WTC11 (cell line): Measurements from ENCODE around the gene CCDC157. TPM values are rescaled to one million over a fixed set of nuclear protein-coding genes. Genes with fewer than 3 reads are reported as not detected.

Source experiments
- ATAC-seq: fragments of 200-7000 bp; cut with Tn5 transposase; 2 replicates; pipeline ENCODE4 v1.10.0; 2021; ENCODE audit warnings: mild to moderate bottlenecking, moderate library complexity
- CTCF ChIA-PET: fragments of 300-600 bp; sonication (Branson Sonifier 250); formaldehyde crosslinking; loops from one replicate; lab custom pipeline; 2021; ENCODE audit warnings: antibody characterized with exemption; lab: Charles Lee
- POLR2A ChIA-PET: fragments of 350-600 bp; sonication (Branson Sonifier 250); formaldehyde crosslinking; loops from one replicate; lab custom pipeline; 2021; ENCODE audit warnings: antibody characterized with exemption; lab: Charles Lee
- DNase-seq: peaks from one replicate; pipeline ENCODE4 v3.0.0; 2021; ENCODE audit warnings: low spot score
- H3K27ac Mint-ChIP-seq: 2 replicates; pipeline ENCODE4 v1.8.0; 2021; ENCODE audit warnings: mixed read lengths
- H3K27me3 Mint-ChIP-seq: 2 replicates; pipeline ENCODE4 v1.8.0; 2021; ENCODE audit warnings: low read depth, mild to moderate bottlenecking, moderate library complexity, mixed read lengths
- H3K36me3 Mint-ChIP-seq: 2 replicates; pipeline ENCODE4 v1.8.0; 2021; ENCODE audit warnings: mixed read lengths
- H3K4me1 Mint-ChIP-seq: 2 replicates; pipeline ENCODE4 v1.8.0; 2022; ENCODE audit warnings: mixed read lengths
- H3K4me3 Mint-ChIP-seq: 2 replicates; pipeline ENCODE4 v1.8.0; 2021; ENCODE audit warnings: mild to moderate bottlenecking, moderate library complexity, mixed read lengths
- H3K9me3 Mint-ChIP-seq: 2 replicates; pipeline ENCODE4 v1.8.0; 2021; ENCODE audit warnings: mixed read lengths
- CREB1 ChIP-seq: sonication (generic); formaldehyde crosslinking; IDR thresholded peaks from 2 replicates; pipeline ENCODE4 v1.8.0; 2023; ENCODE audit warnings: mild to moderate bottlenecking, missing genetic modification reagents
- ESRRA ChIP-seq: sonication (generic); formaldehyde crosslinking; IDR thresholded peaks from 2 replicates; pipeline ENCODE4 v1.8.1; 2022; ENCODE audit warnings: mild to moderate bottlenecking, missing genetic modification reagents, borderline replicate concordance
- ETV6 ChIP-seq: sonication (generic); formaldehyde crosslinking; IDR thresholded peaks from 2 replicates; pipeline ENCODE4 v1.8.1; 2022; ENCODE audit warnings: mild to moderate bottlenecking, missing genetic modification reagents
- GABPB1 ChIP-seq: sonication (generic); formaldehyde crosslinking; IDR thresholded peaks from 2 replicates; pipeline ENCODE4 v1.8.1; 2023; ENCODE audit warnings: mild to moderate bottlenecking, missing genetic modification reagents
- JAZF1 ChIP-seq: fragments of 250-450 bp; sonication (Bioruptor Pico); IDR thresholded peaks from 2 replicates; pipeline ENCODE4 v1.9.0; 2021; ENCODE audit warnings: moderate library complexity, mild to moderate bottlenecking, inconsistent platforms
- JUN ChIP-seq: sonication (generic); formaldehyde crosslinking; IDR thresholded peaks from 2 replicates; pipeline ENCODE4 v1.8.0; 2023; ENCODE audit warnings: mild to moderate bottlenecking, missing genetic modification reagents
- KAT7 ChIP-seq: sonication (generic); formaldehyde crosslinking; IDR thresholded peaks from 2 replicates; pipeline ENCODE4 v1.8.1; 2023; ENCODE audit warnings: missing genetic modification reagents, mild to moderate bottlenecking, borderline replicate concordance
- MXD4 ChIP-seq: fragments of 250-450 bp; sonication (Bioruptor Pico); IDR thresholded peaks from 2 replicates; pipeline ENCODE4 v1.8.0; 2021; ENCODE audit warnings: mild to moderate bottlenecking, moderate library complexity, borderline replicate concordance
- NR2C2 ChIP-seq: sonication (generic); formaldehyde crosslinking; IDR thresholded peaks from 2 replicates; pipeline ENCODE4 v1.8.0; 2022; ENCODE audit warnings: mild to moderate bottlenecking, missing genetic modification reagents
- NR3C1 ChIP-seq: sonication (generic); formaldehyde crosslinking; conservative IDR thresholded peaks from 2 replicates; pipeline ENCODE4 v1.8.1; 2023; ENCODE audit warnings: low read depth, mild to moderate bottlenecking, missing genetic modification reagents
- RORB ChIP-seq: fragments of 250-450 bp; sonication (Bioruptor Pico); IDR thresholded peaks from 2 replicates; pipeline ENCODE4 v1.9.0; 2021; ENCODE audit warnings: mild to moderate bottlenecking
- SOX15 ChIP-seq: fragments of 250-450 bp; sonication (Bioruptor Pico); IDR thresholded peaks from 2 replicates; pipeline ENCODE4 v1.9.0; 2021; ENCODE audit warnings: mild to moderate bottlenecking
- SP1 ChIP-seq: sonication (generic); formaldehyde crosslinking; conservative IDR thresholded peaks from 2 replicates; pipeline ENCODE4 v1.8.1; 2022; ENCODE audit warnings: missing genetic modification reagents
- ZNF423 ChIP-seq: fragments of 250-450 bp; sonication (Bioruptor Pico); IDR thresholded peaks from 2 replicates; pipeline ENCODE4 v2.1.2; 2022; ENCODE audit warnings: mild to moderate bottlenecking, moderate library complexity
- total RNA-seq: library from RNA; stranded (reverse); gene quantifications from 3 replicates; pipeline ENCODE4 v1.2.3, GENCODE V29; 2021
- TF ChIP-seq, protein P1 (sequence below): sonication (generic); formaldehyde crosslinking; IDR thresholded peaks from 2 replicates; pipeline ENCODE4 v1.8.0; 2023; ENCODE audit warnings: missing genetic modification reagents, mild to moderate bottlenecking, borderline replicate concordance
- TF ChIP-seq, protein P2 (sequence below): sonication (generic); formaldehyde crosslinking; IDR thresholded peaks from 2 replicates; pipeline ENCODE4 v1.8.0; 2022; ENCODE audit warnings: mild to moderate bottlenecking, missing genetic modification reagents
- TF ChIP-seq, protein P3 (sequence below): sonication (generic); formaldehyde crosslinking; IDR thresholded peaks from 2 replicates; pipeline ENCODE4 v1.8.1; 2023; ENCODE audit warnings: mild to moderate bottlenecking, missing genetic modification reagents, borderline replicate concordance
- TF ChIP-seq, protein P4 (sequence below): fragments of 250-450 bp; sonication (Bioruptor Pico); IDR thresholded peaks from 2 replicates; pipeline ENCODE4 v1.9.0; 2021; ENCODE audit warnings: moderate library complexity, mild to moderate bottlenecking, inconsistent platforms, borderline replicate concordance
- TF ChIP-seq, protein P5 (sequence below): sonication (generic); formaldehyde crosslinking; IDR thresholded peaks from 2 replicates; pipeline ENCODE4 v1.8.1; 2023; ENCODE audit warnings: mild to moderate bottlenecking, moderate library complexity, missing genetic modification reagents

The CCDC157 gene
- total RNA-seq, 1 experiment from 2014 or later = 6.5 TPM

DNA sequence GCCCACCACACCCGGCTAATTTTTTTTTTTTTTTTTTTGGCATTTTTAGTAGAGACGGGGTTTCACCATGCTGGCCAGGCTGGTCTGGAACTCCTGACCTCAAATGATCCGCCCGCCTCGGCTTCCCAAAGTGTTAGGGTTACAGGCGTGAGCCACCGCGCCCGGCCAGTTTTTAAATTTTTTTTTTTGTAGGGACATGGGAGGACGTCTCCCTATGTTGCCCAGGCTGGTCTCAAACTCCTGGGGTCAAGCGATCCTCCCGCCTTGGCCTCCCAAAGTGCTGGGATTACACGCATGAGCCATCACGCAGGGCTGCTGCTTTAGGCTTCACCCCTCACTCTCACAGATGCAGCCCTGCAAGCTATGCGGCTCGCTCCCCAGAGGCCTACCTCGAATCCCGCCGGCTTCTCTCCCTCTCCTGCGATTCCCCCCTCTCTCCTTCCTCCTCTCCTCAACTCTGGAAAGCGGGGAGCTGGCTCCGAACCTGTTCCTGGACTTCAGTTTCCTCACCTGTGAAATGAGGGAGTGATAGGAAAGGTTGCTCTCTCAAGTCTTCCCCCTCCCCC is 926 bp downstream of the CCDC157 start (continued):
- TF ChIP-seq, protein P1, sequence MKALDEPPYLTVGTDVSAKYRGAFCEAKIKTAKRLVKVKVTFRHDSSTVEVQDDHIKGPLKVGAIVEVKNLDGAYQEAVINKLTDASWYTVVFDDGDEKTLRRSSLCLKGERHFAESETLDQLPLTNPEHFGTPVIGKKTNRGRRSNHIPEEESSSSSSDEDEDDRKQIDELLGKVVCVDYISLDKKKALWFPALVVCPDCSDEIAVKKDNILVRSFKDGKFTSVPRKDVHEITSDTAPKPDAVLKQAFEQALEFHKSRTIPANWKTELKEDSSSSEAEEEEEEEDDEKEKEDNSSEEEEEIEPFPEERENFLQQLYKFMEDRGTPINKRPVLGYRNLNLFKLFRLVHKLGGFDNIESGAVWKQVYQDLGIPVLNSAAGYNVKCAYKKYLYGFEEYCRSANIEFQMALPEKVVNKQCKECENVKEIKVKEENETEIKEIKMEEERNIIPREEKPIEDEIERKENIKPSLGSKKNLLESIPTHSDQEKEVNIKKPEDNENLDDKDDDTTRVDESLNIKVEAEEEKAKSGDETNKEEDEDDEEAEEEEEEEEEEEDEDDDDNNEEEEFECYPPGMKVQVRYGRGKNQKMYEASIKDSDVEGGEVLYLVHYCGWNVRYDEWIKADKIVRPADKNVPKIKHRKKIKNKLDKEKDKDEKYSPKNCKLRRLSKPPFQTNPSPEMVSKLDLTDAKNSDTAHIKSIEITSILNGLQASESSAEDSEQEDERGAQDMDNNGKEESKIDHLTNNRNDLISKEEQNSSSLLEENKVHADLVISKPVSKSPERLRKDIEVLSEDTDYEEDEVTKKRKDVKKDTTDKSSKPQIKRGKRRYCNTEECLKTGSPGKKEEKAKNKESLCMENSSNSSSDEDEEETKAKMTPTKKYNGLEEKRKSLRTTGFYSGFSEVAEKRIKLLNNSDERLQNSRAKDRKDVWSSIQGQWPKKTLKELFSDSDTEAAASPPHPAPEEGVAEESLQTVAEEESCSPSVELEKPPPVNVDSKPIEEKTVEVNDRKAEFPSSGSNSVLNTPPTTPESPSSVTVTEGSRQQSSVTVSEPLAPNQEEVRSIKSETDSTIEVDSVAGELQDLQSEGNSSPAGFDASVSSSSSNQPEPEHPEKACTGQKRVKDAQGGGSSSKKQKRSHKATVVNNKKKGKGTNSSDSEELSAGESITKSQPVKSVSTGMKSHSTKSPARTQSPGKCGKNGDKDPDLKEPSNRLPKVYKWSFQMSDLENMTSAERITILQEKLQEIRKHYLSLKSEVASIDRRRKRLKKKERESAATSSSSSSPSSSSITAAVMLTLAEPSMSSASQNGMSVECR = no peak

DNA sequence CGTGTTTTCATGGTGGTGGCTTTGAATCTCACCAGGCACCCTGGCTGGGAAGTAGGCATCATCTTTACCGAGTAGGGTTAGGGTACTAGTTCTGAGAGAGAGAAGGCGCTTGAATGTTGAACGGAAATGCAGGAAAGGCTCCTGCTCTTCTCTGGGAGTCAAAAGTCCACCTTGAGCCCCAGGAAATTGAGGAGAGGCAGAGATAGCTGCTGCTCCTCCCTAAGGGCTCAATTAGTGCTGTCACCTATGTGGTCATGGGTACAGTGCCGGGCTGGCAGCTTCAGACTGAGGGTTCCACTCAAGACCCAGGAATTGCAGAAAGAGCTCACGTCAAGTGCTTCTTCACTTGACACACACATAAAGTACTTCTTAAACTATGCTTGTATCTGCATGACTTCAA is 1.7 kb downstream of the CCDC157 start:
- Mint-ChIP-seq H3K9me3 (no peaks in the 10 kb centered on the region), H3K27ac (0 out of 2 replicates have a peak overlapping the region, but pooled peaks have one; percentile 94), H3K27me3 (no peaks in the 10 kb centered on the region), H3K4me3 (peak overlapping the region; percentile 95; the same call in 1 of the 2 replicates), H3K4me1 (peaks cover 37% of the 10 kb centered on the region), H3K36me3 (peaks cover 9% of the 10 kb centered on the region)
- ChIA-PET CTCF (interaction anchor here (0.7 to 3.6 kb wide), 5 partner anchors 16 to 102 kb away, joined by 3 to 25 read pairs (median 6); partner anchors contain the start of genes CASTOR1, MTFP1 and RNF215), POLR2A (no interaction called here)
- TF ChIP-seq JUN (CRISPR knock-in tag) (no peak), ZNF423 (CRISPR knock-in tag) (no peak), ETV6 (no peak), RORB (no peak), SOX15 (CRISPR knock-in tag) (no peak), GABPB1 (CRISPR knock-in tag) (no peak), JAZF1 (CRISPR knock-in tag) (no peak), KAT7 (CRISPR knock-in tag) (no peak), NR2C2 (CRISPR knock-in tag) (no peak), MXD4 (CRISPR knock-in tag) (no peak), SP1 (CRISPR knock-in tag) (no peak), CREB1 (CRISPR knock-in tag) (no peak), ESRRA (CRISPR knock-in tag) (no peak), NR3C1 (CRISPR knock-in tag) (no peak)
- TF ChIP-seq, protein P2, sequence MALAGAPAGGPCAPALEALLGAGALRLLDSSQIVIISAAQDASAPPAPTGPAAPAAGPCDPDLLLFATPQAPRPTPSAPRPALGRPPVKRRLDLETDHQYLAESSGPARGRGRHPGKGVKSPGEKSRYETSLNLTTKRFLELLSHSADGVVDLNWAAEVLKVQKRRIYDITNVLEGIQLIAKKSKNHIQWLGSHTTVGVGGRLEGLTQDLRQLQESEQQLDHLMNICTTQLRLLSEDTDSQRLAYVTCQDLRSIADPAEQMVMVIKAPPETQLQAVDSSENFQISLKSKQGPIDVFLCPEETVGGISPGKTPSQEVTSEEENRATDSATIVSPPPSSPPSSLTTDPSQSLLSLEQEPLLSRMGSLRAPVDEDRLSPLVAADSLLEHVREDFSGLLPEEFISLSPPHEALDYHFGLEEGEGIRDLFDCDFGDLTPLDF = no peak
- TF ChIP-seq, protein P3, sequence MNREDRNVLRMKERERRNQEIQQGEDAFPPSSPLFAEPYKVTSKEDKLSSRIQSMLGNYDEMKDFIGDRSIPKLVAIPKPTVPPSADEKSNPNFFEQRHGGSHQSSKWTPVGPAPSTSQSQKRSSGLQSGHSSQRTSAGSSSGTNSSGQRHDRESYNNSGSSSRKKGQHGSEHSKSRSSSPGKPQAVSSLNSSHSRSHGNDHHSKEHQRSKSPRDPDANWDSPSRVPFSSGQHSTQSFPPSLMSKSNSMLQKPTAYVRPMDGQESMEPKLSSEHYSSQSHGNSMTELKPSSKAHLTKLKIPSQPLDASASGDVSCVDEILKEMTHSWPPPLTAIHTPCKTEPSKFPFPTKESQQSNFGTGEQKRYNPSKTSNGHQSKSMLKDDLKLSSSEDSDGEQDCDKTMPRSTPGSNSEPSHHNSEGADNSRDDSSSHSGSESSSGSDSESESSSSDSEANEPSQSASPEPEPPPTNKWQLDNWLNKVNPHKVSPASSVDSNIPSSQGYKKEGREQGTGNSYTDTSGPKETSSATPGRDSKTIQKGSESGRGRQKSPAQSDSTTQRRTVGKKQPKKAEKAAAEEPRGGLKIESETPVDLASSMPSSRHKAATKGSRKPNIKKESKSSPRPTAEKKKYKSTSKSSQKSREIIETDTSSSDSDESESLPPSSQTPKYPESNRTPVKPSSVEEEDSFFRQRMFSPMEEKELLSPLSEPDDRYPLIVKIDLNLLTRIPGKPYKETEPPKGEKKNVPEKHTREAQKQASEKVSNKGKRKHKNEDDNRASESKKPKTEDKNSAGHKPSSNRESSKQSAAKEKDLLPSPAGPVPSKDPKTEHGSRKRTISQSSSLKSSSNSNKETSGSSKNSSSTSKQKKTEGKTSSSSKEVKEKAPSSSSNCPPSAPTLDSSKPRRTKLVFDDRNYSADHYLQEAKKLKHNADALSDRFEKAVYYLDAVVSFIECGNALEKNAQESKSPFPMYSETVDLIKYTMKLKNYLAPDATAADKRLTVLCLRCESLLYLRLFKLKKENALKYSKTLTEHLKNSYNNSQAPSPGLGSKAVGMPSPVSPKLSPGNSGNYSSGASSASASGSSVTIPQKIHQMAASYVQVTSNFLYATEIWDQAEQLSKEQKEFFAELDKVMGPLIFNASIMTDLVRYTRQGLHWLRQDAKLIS = no peak
- TF ChIP-seq, protein P4, sequence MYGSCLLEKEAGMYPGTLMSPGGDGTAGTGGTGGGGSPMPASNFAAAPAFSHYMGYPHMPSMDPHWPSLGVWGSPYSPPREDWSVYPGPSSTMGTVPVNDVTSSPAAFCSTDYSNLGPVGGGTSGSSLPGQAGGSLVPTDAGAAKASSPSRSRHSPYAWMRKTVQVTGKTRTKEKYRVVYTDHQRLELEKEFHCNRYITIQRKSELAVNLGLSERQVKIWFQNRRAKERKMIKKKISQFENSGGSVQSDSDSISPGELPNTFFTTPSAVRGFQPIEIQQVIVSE (CRISPR knock-in tag) = no peak
- TF ChIP-seq, protein P5, sequence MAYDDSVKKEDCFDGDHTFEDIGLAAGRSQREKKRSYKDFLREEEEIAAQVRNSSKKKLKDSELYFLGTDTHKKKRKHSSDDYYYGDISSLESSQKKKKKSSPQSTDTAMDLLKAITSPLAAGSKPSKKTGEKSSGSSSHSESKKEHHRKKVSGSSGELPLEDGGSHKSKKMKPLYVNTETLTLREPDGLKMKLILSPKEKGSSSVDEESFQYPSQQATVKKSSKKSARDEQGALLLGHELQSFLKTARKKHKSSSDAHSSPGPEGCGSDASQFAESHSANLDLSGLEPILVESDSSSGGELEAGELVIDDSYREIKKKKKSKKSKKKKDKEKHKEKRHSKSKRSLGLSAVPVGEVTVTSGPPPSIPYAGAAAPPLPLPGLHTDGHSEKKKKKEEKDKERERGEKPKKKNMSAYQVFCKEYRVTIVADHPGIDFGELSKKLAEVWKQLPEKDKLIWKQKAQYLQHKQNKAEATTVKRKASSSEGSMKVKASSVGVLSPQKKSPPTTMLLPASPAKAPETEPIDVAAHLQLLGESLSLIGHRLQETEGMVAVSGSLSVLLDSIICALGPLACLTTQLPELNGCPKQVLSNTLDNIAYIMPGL = no peak
- ATAC-seq = no peak
- DNase-seq = no peak
